MM.1S (cell line): ENCODE measurements around the gene SCN4A.
A peak's percentile ranks its signal among the peaks of the same experiment; 100 is the strongest.
"Not testable (repeated sequence)": the region's sequence is repeated elsewhere in the genome, so short reads cannot be mapped to it uniquely, and the experiment has no call there.

Experiments used
- DNase-seq: peaks from one replicate; pipeline ENCODE4 v3.0.0-alpha.2; 2015
- H2AFZ ChIP-seq: fragments of 300-600 bp; sonication (generic); 2 replicates; pipeline ENCODE4 v1.6.0; 2016; ENCODE audit warnings: antibody characterized with exemption, low read length
- H3F3A ChIP-seq: fragments of 300-600 bp; sonication (generic); 2 replicates; pipeline ENCODE4 v1.6.1; 2016; ENCODE audit warnings: mild to moderate bottlenecking, antibody characterized with exemption, low read length, moderate library complexity, mixed read lengths; ENCODE audit not compliant: insufficient read depth
- H3K27ac ChIP-seq: fragments of 300-600 bp; sonication (generic); 2 replicates; pipeline ENCODE4 v1.5.1; 2016; ENCODE audit warnings: mild to moderate bottlenecking, low read length
- H3K27me3 ChIP-seq: fragments of 300-600 bp; sonication (generic); replicated peaks from 2 replicates; pipeline ENCODE4 v1.6.0; 2016; ENCODE audit warnings: low read length; ENCODE audit not compliant: insufficient read depth
- H3K36me3 ChIP-seq: fragments of 300-600 bp; sonication (generic); replicated peaks from 2 replicates; pipeline ENCODE4 v1.6.1; 2016; ENCODE audit warnings: mild to moderate bottlenecking, low read length, mixed read lengths; ENCODE audit not compliant: insufficient read depth
- H3K4me1 ChIP-seq: fragments of 300-600 bp; sonication (generic); 2 replicates; pipeline ENCODE4 v1.6.1; 2016; ENCODE audit warnings: low read length, mixed read lengths
- H3K4me2 ChIP-seq: fragments of 300-600 bp; sonication (generic); 2 replicates; pipeline ENCODE4 v1.6.0; 2016; ENCODE audit warnings: low read depth, low read length
- H3K4me3 ChIP-seq: fragments of 300-600 bp; sonication (generic); 2 replicates; pipeline ENCODE4 v1.5.1; 2016; ENCODE audit warnings: low read length, mixed read lengths
- H3K79me2 ChIP-seq: fragments of 300-600 bp; sonication (generic); 2 replicates; pipeline ENCODE4 v1.6.1; 2016; ENCODE audit warnings: mixed run types, low read length, mixed read lengths
- H3K9ac ChIP-seq: fragments of 300-600 bp; sonication (generic); 2 replicates; pipeline ENCODE4 v1.6.1; 2016; ENCODE audit warnings: low read length, mixed read lengths
- H3K9me2 ChIP-seq: fragments of 300-600 bp; sonication (generic); replicated peaks from 2 replicates; pipeline ENCODE4 v1.6.1; 2016; ENCODE audit warnings: mild to moderate bottlenecking, low read length, mixed read lengths; ENCODE audit not compliant: insufficient read depth
- H3K9me3 ChIP-seq: fragments of 300-600 bp; sonication (generic); replicated peaks from 2 replicates; pipeline ENCODE4 v1.6.1; 2016; ENCODE audit warnings: mild to moderate bottlenecking, low read length, mixed read lengths; ENCODE audit not compliant: insufficient read depth
- H4K20me1 ChIP-seq: fragments of 300-600 bp; sonication (generic); 2 replicates; pipeline ENCODE4 v1.6.1; 2016; ENCODE audit warnings: mild to moderate bottlenecking, low read length, moderate library complexity, mixed read lengths; ENCODE audit not compliant: insufficient read depth

SCN4A gene

GRCh38 chr17:63898899-63899798 lies 73.6 kb downstream of the SCN4A start:
- not testable (repeated sequence) for H3K4me3 ChIP-seq, H3K4me1 ChIP-seq, H3K9me3 ChIP-seq, H3K36me3 ChIP-seq, H2AFZ ChIP-seq, H3K4me2 ChIP-seq, H4K20me1 ChIP-seq, H3K9me2 ChIP-seq, H3K27ac ChIP-seq, H3F3A ChIP-seq, H3K79me2 ChIP-seq, H3K9ac ChIP-seq, H3K27me3 ChIP-seq
- peak; percentile 78 for DNase-seq

GRCh38 chr17:63896524-63897354 lies 76.0 kb downstream of the SCN4A start, which contains the start of gene CSH1:
TSS of gene CSH1 (minus strand) at chr17:63896574. CDS start at chr17:63896511, 63 bp downstream.
- not testable (repeated sequence) for H3K4me1 ChIP-seq, H2AFZ ChIP-seq, H3K9me3 ChIP-seq, H3K79me2 ChIP-seq, DNase-seq, H3K27me3 ChIP-seq, H3K4me2 ChIP-seq, H3F3A ChIP-seq, H3K4me3 ChIP-seq, H3K9me2 ChIP-seq, H3K9ac ChIP-seq, H4K20me1 ChIP-seq, H3K27ac ChIP-seq, H3K36me3 ChIP-seq

GRCh38 chr17:63894821-63895220 lies 77.9 kb downstream of the SCN4A start:
- not testable (repeated sequence) for H3K27me3 ChIP-seq, H3K27ac ChIP-seq, H3K4me2 ChIP-seq, H3K36me3 ChIP-seq, H3K4me3 ChIP-seq, DNase-seq, H3K4me1 ChIP-seq, H3K79me2 ChIP-seq, H3K9me3 ChIP-seq, H3F3A ChIP-seq, H4K20me1 ChIP-seq, H2AFZ ChIP-seq, H3K9ac ChIP-seq, H3K9me2 ChIP-seq

GRCh38 chr17:63894021-63894420 lies 78.7 kb downstream of the SCN4A start:
- H3K9me2 ChIP-seq, H3F3A ChIP-seq, DNase-seq, H4K20me1 ChIP-seq, H3K27ac ChIP-seq, H2AFZ ChIP-seq, H3K9ac ChIP-seq, H3K36me3 ChIP-seq, H3K79me2 ChIP-seq, H3K27me3 ChIP-seq, H3K4me3 ChIP-seq, H3K4me1 ChIP-seq, H3K4me2 ChIP-seq, H3K9me3 ChIP-seq: not testable (repeated sequence)

- not testable (repeated sequence) for H4K20me1 ChIP-seq, H3K4me1 ChIP-seq
Measured at GRCh38 chr17:63892316-63893037, 80.2 kb downstream of the SCN4A start.

More at GRCh38 chr17:63892316-63893037, 80.2 kb downstream of the SCN4A start:
- H3K4me2 ChIP-seq, H3K27me3 ChIP-seq, H2AFZ ChIP-seq, H3K36me3 ChIP-seq, DNase-seq, H3F3A ChIP-seq, H3K9ac ChIP-seq, H3K9me3 ChIP-seq, H3K4me3 ChIP-seq, H3K27ac ChIP-seq, H3K79me2 ChIP-seq, H3K9me2 ChIP-seq: not testable (repeated sequence)
